GM18511 (cell line): ENCODE measurements around the gene TOR3A.
A peak's percentile ranks its signal among the peaks of the same experiment; 100 is the strongest.

Experiments used
- ATAC-seq: cut with Tn5 transposase; IDR thresholded peaks from one replicate; pipeline ENCODE4 v1.9.1; 2021; ENCODE audit warnings: mild to moderate bottlenecking, moderate library complexity; ENCODE audit not compliant: unreplicated experiment

TOR3A gene

DNA sequence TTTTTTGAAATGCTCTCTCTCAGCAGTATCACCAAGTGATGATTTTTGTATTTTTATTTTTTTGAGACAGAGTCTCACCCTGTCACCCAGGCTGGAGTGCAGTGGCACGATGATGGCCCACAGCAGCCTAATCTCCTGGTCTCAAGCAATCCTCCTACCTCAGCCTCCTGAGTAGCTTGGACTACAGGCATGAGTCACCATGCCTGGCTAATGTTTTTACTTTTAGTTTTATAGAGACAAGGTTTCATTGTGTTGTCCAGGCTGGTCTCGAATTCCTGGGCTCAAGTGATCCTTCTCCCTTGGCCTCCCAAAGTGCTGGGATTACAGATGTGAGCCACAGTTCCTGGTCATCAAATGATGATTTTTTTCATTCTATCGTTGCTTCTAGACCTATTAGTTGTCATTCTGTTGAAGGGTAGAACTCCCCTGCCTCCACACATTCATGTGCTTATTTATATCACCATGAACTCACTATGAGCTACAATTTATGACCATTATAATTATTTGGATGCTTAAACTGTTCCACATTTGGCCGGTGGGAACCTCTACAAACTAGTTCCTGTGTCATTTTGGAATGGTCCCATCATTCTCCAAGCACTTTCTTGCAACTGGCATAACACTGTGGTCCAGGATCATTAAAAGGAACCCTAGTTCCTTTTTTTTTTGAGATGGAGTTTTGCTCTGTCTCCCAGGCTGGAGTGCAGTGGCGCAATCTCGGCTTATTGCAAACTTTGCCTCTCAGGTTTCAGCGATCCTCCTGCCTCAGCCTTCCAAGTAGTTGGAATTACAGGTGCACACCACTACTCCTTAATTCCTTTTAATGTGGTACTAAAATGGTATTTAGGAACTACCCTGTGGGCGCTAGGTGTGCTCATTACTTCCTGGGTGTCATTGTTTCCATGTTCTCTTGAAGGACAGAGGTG lies 20.2 kb upstream of the TOR3A start:
- no peak for ATAC-seq

DNA sequence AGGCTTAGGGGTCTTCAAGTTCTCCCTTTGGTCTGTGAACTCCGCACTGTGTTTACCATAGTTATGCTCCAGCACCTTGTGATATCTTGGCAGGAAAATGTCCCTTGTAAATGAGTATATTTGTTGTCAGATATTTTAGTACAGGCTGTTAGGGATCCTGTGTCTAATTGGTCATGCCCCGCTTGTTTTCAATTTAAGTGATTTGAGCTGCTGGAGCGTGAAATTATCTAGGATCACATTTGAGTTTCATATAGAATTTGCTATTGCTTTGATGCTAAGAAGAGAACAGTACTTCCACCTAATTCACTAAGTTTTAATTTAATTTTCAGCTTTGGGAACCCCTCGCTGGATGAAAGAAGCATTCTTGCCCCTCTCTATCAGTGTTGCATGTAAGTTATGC lies 15.4 kb upstream of the TOR3A start:
- ATAC-seq, result no peak

DNA sequence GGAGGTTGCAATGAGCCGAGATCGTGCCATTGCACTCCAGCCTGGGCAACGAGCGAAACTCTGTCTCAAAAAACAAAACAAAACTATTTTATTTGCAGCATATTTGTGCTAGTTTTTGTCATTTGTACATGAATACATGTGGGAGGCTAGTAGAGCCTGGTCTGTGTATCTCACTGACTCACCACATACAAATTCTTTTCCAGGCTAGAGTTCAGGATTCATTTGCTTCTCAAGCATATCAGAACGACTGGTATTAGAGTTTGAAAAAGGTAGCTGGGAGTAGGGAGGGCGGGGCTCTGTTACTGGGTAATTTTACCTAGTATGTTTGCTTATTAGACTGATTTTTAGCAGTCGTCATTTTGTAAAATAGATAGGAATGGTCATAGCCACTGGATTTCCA lies 4.5 kb upstream of the TOR3A start:
- no peak for ATAC-seq

DNA sequence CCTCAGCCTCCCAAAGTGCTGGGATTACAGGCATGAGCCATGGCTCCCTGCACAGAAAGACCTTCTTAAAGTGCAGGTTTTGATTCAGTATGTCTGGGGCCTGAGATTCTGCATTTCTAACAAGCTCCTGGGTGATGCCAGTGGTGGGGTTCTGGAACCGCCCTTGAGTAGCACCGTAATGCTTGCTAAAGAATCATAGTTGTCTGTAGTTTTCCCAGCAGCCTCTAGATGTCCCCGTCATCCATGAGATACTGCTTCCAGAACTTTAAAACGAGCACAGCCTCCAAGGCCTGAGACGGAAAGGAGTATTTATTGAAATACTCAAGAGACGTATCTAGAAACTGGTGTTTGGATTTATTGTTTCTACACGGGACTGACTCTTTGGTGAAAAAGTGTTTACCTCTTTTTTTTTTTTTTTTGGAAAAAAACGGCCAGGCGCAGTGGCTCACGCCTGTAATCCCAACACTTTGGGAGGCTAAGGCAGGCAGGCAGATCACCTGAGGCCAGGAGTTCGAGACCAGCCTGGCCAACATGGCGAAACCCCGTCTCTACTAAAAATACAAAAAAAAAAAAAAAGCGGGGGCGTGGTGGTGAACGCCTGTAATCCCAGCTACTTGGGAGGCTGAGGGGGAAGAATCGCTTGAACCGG lies 2.6 kb upstream of the TOR3A start:
- ATAC-seq, result no peak

DNA sequence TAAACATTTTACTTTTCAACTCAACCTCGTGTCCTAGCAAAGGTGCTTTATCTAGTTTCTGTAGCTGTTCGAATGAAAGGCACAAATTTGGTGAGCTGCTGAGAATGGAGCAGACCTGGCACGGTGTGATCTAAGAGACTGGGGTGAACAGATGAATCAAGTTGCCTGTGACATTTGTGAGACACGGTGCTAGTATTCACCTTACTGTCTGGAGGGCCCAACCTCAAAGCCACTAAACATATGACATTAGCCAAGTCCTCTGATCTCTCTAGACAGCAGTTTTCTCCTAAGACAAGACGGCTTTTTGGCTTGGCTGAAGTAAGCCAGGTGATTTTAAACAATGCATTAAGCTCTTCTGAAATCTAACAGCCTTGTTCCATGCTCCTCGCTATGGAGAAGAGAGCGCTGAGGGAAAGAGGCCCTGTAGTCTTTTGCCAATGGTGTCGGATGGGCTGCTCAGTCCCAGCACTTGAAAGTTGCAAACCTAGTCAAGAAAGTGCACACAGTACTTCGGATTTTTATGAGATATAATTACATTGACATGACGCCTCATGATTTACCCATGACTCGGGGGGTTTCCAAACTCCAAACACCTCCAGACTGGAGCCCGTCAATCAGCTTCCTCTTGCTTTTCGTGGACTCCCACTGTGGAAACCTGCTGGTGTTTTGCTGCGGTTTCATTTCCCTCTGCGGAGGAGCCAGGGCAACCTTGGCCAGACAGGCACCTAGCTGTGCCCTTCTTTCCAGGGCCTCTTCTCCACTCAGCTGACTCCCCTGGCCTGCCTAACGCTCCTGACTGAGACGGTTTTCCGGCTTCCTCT lies 794 bp upstream of the TOR3A start:
- ATAC-seq, result peak; percentile 32

DNA sequence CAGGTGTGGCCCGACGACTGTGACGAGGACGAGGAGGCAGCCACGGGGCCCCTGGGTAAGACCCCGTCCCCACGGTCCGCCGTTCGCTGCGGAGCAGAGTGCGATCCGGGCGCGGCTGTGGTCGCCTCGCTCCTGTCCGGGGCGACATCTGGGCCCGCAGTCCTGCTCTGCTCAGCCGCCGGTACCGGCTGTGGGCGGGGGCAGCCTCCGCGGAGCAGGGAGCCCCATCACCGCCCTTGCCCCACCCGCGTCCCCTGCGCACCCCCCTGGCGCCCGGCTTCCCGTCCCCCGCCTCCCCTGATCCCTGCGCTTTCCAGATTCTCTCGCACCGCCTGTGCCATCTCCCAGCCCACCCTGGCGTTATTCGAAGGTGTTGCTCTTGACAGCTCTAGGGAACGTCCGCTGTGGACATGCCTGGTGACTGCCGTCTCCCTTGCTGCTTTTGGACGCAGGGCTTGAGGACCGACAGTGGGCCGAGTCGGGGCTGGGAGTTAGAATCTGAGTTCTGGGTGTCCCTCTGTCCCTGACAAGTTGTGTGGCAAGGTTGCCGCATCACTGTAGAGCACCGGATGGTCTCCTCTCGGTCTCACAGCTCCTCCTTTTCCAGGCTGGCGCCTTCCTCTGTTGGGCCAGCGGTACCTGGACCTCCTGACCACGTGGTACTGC lies 596 bp downstream of the TOR3A start:
- ATAC-seq, result peak; percentile 20

DNA sequence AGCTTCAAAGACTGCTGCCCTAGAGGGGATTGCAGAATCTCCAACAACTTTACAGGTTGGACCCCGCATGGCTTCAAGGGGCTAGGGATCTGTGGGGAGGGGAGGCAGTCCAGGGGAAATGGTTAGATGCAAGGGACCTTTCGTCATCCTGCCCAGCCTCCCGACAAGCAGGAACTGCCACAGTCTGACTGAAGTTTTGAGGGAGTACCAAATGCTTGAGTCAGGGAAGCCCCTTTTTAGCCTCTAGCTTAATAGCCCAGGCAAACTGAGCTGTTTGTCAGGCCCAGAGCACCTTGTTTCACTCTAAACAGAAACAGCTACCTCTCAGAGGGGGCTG lies 1.1 kb downstream of the TOR3A start:
- ATAC-seq, result no peak

DNA sequence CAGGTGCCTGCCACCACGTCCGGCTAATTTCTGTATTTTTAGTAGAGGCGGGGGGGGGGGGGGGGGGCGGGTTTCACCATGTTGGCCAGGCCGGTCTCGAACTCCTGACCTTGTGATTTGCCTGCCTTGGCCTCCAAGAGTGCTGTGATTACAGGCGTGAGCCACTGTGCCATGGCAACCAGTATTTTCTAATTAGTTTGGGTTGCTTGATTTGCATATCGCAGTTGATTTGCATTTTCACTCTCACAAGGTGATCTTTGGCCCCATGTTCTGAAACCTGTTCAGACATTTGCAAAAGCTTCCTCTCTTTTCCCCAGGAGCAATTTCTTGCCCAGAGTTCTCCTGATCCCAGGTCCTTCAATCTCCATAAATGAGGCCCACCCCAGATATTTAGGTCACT lies 1.7 kb downstream of the TOR3A start:
- ATAC-seq, result peak; percentile 12

DNA sequence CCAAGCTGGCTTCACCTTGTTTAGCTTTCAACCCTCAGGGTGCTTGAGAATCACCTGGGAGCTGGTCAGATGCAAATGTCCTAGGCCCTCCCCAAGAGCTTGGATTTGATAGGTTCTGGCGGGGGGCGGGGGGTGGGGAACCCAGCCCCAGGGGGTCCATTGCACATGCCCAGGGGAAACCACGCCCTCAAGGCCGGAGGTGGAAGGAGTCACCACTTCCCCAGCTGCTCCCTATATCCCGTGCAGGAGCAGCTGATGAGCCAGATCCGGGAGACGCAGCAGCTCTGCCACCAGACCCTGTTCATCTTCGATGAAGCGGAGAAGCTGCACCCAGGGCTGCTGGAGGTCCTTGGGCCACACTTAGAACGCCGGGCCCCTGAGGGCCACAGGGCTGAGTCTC lies 5.8 kb downstream of the TOR3A start:
- no peak for ATAC-seq

DNA sequence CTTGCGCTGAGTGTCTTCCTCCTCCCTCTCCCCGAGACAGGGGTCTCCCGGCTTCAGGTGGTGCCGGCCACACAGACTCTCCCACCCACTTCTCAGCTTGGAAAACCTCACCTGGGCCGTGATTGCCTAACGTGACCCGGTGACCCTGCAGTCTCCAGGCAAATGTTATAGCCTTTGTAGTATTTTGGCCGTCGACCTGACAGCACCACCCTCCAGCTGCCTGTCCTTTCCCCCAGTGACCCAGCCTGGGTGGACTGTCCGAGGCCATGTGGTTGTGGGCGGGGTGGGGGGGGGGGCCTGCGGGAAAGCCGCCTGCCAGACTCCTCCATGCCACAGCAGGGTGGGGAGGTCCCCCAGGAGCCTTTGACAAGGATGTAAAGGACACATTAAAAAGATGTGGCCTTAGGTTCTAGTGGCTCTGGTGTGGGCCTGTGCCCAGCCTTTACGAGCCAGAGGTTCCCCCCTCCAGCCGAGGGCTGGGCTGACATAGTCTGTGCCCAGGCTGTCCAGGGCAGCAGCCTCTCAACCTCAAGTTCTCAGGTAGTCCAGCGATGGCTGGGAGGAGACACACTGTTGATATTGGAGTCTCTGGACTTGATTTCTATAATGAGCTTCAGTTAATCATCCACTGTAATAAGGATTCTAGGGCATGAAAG lies 8.1 kb downstream of the TOR3A start:
- ATAC-seq, result no peak

DNA sequence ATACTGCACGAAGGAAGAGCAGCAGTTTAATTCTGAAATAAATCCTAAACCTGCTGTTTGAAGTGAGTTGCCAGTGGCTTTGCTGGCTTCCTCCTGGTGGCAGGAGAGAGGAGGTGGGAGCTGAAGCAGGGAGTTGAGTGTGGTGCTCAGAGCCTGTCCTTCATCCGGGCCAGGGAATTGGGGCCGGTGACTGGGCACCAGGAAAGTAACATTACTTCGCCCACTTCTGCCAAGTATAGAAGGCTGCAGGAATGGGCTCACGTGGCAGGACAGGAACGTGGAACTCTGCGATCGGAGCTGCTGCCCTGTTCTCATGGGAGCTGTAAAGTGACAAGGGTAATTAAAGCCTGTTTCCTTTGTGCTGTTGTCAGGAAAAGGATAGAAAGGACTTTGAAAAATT lies 8.7 kb downstream of the TOR3A start:
- ATAC-seq, result no peak

DNA sequence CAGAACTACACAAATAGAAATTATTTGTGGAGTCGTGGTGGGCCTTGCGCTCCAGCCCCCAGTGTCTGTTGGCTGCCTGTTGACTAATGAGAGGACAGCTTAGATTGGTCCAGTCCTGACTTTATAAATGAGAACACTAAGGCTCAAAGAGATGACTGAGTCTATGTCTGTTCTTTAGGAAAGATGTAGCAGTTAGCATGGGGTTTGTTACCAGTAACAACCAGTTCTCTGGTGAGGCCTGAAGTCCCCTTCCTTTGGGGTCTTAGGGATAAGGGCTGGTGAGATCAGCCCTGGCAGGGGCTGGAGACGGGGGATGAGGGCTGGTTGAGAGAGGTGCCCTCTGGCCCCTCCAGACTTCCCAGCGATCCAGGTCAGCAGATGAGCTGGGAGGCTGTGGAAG lies 9.1 kb downstream of the TOR3A start:
- no peak for ATAC-seq

DNA sequence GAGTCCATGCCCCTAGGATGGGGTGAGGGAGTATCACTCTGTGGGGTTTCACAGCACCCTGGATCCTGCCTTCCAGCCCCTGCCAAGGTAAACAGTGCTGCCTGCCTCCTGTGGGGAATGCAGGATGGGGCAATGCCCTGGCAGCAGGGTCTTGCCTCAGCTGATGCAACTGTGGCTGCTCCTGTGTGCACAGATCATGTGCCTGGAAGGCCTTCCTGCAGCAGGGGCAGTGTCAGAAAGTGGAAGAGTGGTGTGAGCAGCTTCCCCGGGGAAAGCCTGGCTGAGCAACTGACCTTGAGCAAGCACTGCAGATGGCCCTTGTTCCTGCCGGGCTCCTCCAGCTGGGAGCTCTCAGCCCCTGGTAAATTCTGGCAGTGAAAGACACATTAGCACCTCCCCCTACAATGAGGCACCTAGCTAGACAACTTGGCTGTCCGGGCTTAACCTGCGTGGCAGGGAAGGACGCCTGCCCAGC lies 9.9 kb downstream of the TOR3A start:
- no peak for ATAC-seq

DNA sequence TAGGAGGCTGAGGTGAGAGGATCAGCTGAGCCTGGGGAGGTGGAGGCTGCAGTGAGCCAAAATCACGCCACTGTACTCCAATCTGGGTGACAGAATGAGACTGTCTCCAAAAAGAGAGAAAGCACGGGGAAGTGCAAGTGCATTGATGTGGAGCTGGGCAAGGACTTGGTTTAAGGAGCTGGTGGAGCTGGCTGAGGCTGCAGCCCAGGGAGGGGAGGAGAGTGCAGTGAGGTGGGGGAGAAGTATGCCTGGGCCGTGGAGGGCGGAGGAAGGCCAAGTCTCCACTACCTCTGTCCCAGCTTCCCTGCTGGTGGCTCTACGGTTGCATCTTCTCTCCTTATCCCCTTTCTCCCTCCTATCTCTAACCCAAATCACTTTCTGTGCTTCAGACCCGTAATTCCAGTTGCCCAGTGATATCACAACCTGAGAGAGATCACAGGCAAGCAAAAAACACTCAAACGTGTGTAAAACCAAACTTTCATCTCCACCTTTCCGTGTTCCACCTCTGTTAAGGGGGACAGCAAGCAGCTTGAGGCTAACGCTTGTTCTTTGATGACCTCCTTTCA lies 11.1 kb downstream of the TOR3A start:
- ATAC-seq, result no peak

DNA sequence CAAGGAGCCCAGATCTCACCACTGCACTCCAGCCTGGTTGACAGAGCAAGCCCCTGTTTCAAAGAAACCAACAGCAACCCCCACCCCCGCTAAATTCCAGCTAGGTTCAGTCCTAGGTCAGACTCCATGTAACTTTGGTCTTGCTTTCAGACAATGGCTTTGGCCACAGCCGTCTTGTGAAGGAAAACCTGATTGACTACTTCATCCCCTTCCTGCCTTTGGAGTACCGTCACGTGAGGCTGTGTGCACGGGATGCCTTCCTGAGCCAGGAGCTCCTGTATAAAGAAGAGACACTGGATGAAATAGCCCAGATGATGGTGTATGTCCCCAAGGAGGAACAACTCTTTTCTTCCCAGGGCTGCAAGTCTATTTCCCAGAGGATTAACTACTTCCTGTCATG lies 12.9 kb downstream of the TOR3A start:
- no peak for ATAC-seq

DNA sequence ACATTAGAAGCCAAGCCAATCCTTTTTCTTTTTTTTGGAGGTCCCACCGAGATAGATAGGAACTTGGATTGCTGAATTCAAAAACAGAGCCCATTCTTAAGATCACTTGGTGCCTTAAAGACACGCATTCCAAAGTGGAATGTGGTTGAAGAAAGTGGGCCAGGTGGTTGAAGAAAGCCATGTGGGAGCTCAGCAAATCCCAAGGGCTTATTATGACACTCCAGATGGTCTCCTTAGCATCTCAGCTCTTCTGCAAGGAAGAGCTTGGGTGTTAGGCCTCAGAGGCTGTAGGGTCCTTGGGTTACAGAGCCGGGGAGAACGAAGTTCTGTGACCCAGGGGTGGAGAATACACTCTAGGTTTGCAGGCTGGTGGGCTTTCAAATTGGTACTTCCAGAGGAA lies 13.5 kb downstream of the TOR3A start:
- ATAC-seq, result no peak

DNA sequence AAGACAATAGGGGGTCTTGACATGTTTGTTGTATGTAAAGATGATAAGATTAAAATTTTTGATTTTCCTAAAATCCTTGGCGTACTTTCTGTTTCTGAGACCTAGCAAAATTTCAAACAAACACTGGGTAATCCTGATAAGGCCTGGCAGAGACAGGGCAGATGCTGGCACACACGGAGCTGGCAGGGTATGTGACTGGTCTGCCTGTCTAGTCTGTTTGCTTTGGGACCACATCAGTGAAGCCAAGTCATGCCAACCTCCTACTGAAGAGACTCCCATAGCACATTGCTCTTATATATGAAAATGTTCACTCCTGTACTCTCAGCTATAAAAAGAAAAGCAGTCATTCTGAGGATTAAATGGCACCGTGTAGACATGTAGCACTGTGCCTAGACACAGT lies 14.1 kb downstream of the TOR3A start:
- ATAC-seq, result no peak

DNA sequence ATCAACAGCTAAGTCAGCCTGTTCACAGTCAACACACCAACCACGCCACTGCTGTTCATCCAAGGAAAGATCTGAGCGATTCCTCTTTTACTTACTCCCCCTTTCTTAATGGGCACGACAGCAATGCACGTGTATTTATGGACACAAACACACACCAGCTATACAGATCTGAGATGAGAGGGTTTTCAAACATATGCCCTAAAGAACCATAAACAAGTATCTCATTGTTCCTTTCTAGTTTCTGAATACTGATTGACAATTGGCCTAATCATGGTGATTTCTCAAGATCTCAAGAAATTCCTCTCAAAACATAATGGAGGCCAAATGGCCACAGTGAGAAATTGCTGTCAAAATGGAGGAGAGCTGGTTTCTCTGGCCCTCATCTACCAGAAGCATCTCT lies 18.0 kb downstream of the TOR3A start:
- no peak for ATAC-seq

DNA sequence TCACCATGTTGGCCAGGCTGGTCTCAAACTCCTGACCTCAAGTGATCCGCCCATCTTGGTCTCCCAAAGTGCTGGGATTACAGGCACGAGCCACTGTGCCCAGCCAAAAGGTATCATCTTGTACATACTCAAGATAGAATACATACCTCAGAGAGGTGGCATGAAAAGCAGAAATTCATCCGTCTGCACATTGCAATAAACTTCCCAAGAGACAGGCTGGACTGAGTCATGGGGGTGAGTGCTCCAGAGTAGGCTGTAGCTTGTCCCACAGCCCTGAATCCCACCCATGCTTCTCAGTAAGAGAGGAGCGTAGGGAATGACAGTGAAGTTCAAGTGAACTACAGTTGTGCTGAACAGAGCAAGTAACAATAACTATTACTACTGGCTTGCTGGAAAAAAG lies 19.7 kb downstream of the TOR3A start:
- no peak for ATAC-seq

DNA sequence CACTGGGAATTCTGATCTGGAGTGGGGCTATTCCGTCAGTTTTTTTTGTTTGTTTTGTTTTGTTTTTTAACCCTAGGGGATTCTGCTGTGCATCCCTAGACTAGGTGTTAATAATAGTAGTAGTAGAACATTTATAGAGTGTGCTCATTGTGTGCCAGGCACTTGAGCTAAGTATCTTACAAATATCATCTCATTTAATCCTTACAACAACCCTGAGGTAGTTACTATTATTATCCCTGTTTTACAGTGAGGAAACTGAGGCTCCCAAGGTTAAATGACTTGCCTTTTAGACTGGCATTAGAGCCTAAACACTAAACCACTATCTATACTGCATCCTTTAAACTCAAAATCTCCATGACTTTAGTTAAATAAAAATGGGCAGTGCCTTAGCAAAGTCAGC lies 22.1 kb downstream of the TOR3A start:
- ATAC-seq, result no peak
